Hematopoietic multipotent progenitor cell (in vitro differentiated cells): Measurements from ENCODE around the gene NPTN. TPM values are rescaled to one million over a fixed set of nuclear protein-coding genes. Genes with fewer than 3 reads are reported as not detected.

Source experiments
- DNase-seq, 3 donors: peaks; one replicate each; pipeline ENCODE4 v3.0.0-alpha.2; 2011 to 2015; ENCODE audit warnings: low read depth in 2 of 3, low spot score in 2 of 3
- total RNA-seq: library from RNA; depleted of rRNA; stranded (reverse); fragments of >200 nt; gene quantifications from one replicate; pipeline ENCODE4 v1.2.3, GENCODE V29; 2012

Gene NPTN
- total RNA-seq, 1 donor: 24.5 TPM

- DNase-seq: no peak
Measured at GRCh38 chr15:73633991-73634495, 854 bp upstream of the NPTN start.

- no peak for DNase-seq
Measured at GRCh38 chr15:73632670-73633058, 525 bp downstream of the NPTN start.

GRCh38 chr15:73631915-73632669 lies 1.1 kb downstream of the NPTN start:
- no peak for DNase-seq

GRCh38 chr15:73630921-73631362 lies 2.2 kb downstream of the NPTN start:
- no peak for DNase-seq

GRCh38 chr15:73629798-73630429 lies 3.3 kb downstream of the NPTN start:
- DNase-seq: no peak

GRCh38 chr15:73628976-73629797 lies 4.0 kb downstream of the NPTN start:
- DNase-seq: no peak

- no peak for DNase-seq
Measured at GRCh38 chr15:73628102-73628501, 5.1 kb downstream of the NPTN start.

GRCh38 chr15:73626072-73626471 lies 7.1 kb downstream of the NPTN start:
- DNase-seq: no peak

GRCh38 chr15:73624530-73624929 lies 8.7 kb downstream of the NPTN start:
- DNase-seq: no peak

GRCh38 chr15:73621286-73621826 lies 11.8 kb downstream of the NPTN start:
- no peak for DNase-seq

GRCh38 chr15:73620078-73620477 lies 13.1 kb downstream of the NPTN start:
- DNase-seq: no peak

- DNase-seq: no peak
Measured at GRCh38 chr15:73617913-73618312, 15.3 kb downstream of the NPTN start.

GRCh38 chr15:73617301-73617831 lies 15.8 kb downstream of the NPTN start:
- DNase-seq: no peak

GRCh38 chr15:73608941-73609340 lies 24.2 kb downstream of the NPTN start:
- DNase-seq: no peak

GRCh38 chr15:73608475-73608874 lies 24.7 kb downstream of the NPTN start:
- no peak for DNase-seq

- no peak for DNase-seq
Measured at GRCh38 chr15:73607843-73608242, 25.3 kb downstream of the NPTN start.

- no peak for DNase-seq
Measured at GRCh38 chr15:73607405-73607804, 25.8 kb downstream of the NPTN start.

GRCh38 chr15:73605759-73606436 lies 27.3 kb downstream of the NPTN start:
- no peak for DNase-seq

- DNase-seq: no peak
Measured at GRCh38 chr15:73604477-73604876, 28.7 kb downstream of the NPTN start.

- DNase-seq: no peak
Measured at GRCh38 chr15:73602992-73603391, 30.2 kb downstream of the NPTN start.
